ENCODE measurements around the gene MYDGF. TPM values are rescaled to one million over a fixed set of nuclear protein-coding genes. Genes with fewer than 3 reads are reported as not detected.
A peak's percentile ranks its signal among the peaks of the same experiment; 100 is the strongest.

The MYDGF gene
- total RNA-seq (2021; fragmentation: NEBNext Ultra II Directional; extraction: Animal tissue kit (Norgen Biotek cat#: 25700)): 100 to 1,000 TPM; 266 to 322 (median 283) TPM
- long read RNA-seq, transcript MYDGF-201 (6 exons, 1,018 nt): major isoform, 703 of 763 reads
- long read RNA-seq, partial matches to known transcripts: 51 of 763 reads
- long read RNA-seq, other reads (novel, unspliced or antisense): 9 of 763 reads

- DNase-seq: peak; percentile 83
- Mint-ChIP-seq H3K4me1 (ENCODE audit: low read depth) (peaks cover 22% of the 10 kb centered on the region), H3K27me3 (ENCODE audit: insufficient read depth) (peaks cover 5% of the 10 kb centered on the region), H3K36me3 (ENCODE audit: low read depth) (peaks cover 15% of the 10 kb centered on the region), H3K4me3 (peak within 1 kb of the TSS; percentile 95), H3K27ac (peak within 1 kb of the TSS; percentile 86), H3K9me3 (no peaks in the 10 kb centered on the region)
- no peak for TF ChIP-seq CTCF (IDR thresholded peaks at IDR 0.05)
Measured at GRCh38 chr19:4669723-4670480, at the start of gene MYDGF. Gene MYDGF (minus strand): TSS chr19:4670342. CDS start chr19:4670334, 8 bp downstream.

GRCh38 chr19:4719499-4719866 lies 49.3 kb upstream of the MYDGF start:
- peaks cover 48% of the 10 kb centered on the region for H3K4me1 Mint-ChIP-seq (ENCODE audit: low read depth)
- DNase-seq: no peak
- H3K27ac Mint-ChIP-seq: no peak overlapping the region
- H3K27me3 Mint-ChIP-seq (ENCODE audit: insufficient read depth): peaks cover 6% of the 10 kb centered on the region
- no peak for TF ChIP-seq CTCF (IDR thresholded peaks at IDR 0.05)
- H3K9me3 Mint-ChIP-seq: 0 out of 2 replicates have a peak, but pooled peaks cover 2% of the 10 kb centered on the region
- peaks cover 30% of the 10 kb centered on the region for H3K36me3 Mint-ChIP-seq (ENCODE audit: low read depth)
- no peak overlapping the region for H3K4me3 Mint-ChIP-seq

- Mint-ChIP-seq H3K27ac (peak overlapping the region; percentile 24; the same call in 1 of the 2 replicates), H3K4me3 (no peak overlapping the region), H3K27me3 (ENCODE audit: insufficient read depth) (no peaks in the 10 kb centered on the region; the same call in 1 of the 2 replicates), H3K9me3 (no peaks in the 10 kb centered on the region), H3K36me3 (ENCODE audit: low read depth) (peaks cover 43% of the 10 kb centered on the region), H3K4me1 (ENCODE audit: low read depth) (peaks cover 60% of the 10 kb centered on the region)
- TF ChIP-seq CTCF (IDR thresholded peaks at IDR 0.05): no peak
- DNase-seq: no peak
Measured at GRCh38 chr19:4717966-4718701, 48.0 kb upstream of the MYDGF start.

GRCh38 chr19:4717191-4717965 lies 47.2 kb upstream of the MYDGF start:
- H3K27me3 Mint-ChIP-seq (ENCODE audit: insufficient read depth): no peaks in the 10 kb centered on the region; the same call in 1 of the 2 replicates
- H3K27ac Mint-ChIP-seq: peak overlapping the region; percentile 42; the same call in 1 of the 2 replicates
- peaks cover 49% of the 10 kb centered on the region for H3K36me3 Mint-ChIP-seq (ENCODE audit: low read depth)
- H3K4me3 Mint-ChIP-seq: no peak overlapping the region
- no peak for DNase-seq
- H3K9me3 Mint-ChIP-seq: no peaks in the 10 kb centered on the region
- no peak for TF ChIP-seq CTCF (IDR thresholded peaks at IDR 0.05)
- H3K4me1 Mint-ChIP-seq (ENCODE audit: low read depth): peaks cover 63% of the 10 kb centered on the region

All from HFFc6 (cell line).